MM.1S (cell line): Measurements from ENCODE around the gene KRT6C.

Experiments
- DNase-seq: peaks from one replicate; pipeline ENCODE4 v3.0.0-alpha.2; 2015
- H2AFZ ChIP-seq: fragments of 300-600 bp; sonication (generic); 2 replicates; pipeline ENCODE4 v1.6.0; 2016; ENCODE audit warnings: antibody characterized with exemption, low read length
- H3F3A ChIP-seq: fragments of 300-600 bp; sonication (generic); 2 replicates; pipeline ENCODE4 v1.6.1; 2016; ENCODE audit warnings: mild to moderate bottlenecking, antibody characterized with exemption, low read length, moderate library complexity, mixed read lengths; ENCODE audit not compliant: insufficient read depth
- H3K27ac ChIP-seq: fragments of 300-600 bp; sonication (generic); 2 replicates; pipeline ENCODE4 v1.5.1; 2016; ENCODE audit warnings: mild to moderate bottlenecking, low read length
- H3K27me3 ChIP-seq: fragments of 300-600 bp; sonication (generic); replicated peaks from 2 replicates; pipeline ENCODE4 v1.6.0; 2016; ENCODE audit warnings: low read length; ENCODE audit not compliant: insufficient read depth
- H3K36me3 ChIP-seq: fragments of 300-600 bp; sonication (generic); replicated peaks from 2 replicates; pipeline ENCODE4 v1.6.1; 2016; ENCODE audit warnings: mild to moderate bottlenecking, low read length, mixed read lengths; ENCODE audit not compliant: insufficient read depth
- H3K4me1 ChIP-seq: fragments of 300-600 bp; sonication (generic); 2 replicates; pipeline ENCODE4 v1.6.1; 2016; ENCODE audit warnings: low read length, mixed read lengths
- H3K4me2 ChIP-seq: fragments of 300-600 bp; sonication (generic); 2 replicates; pipeline ENCODE4 v1.6.0; 2016; ENCODE audit warnings: low read depth, low read length
- H3K4me3 ChIP-seq: fragments of 300-600 bp; sonication (generic); 2 replicates; pipeline ENCODE4 v1.5.1; 2016; ENCODE audit warnings: low read length, mixed read lengths
- H3K79me2 ChIP-seq: fragments of 300-600 bp; sonication (generic); 2 replicates; pipeline ENCODE4 v1.6.1; 2016; ENCODE audit warnings: mixed run types, low read length, mixed read lengths
- H3K9ac ChIP-seq: fragments of 300-600 bp; sonication (generic); 2 replicates; pipeline ENCODE4 v1.6.1; 2016; ENCODE audit warnings: low read length, mixed read lengths
- H3K9me2 ChIP-seq: fragments of 300-600 bp; sonication (generic); replicated peaks from 2 replicates; pipeline ENCODE4 v1.6.1; 2016; ENCODE audit warnings: mild to moderate bottlenecking, low read length, mixed read lengths; ENCODE audit not compliant: insufficient read depth
- H3K9me3 ChIP-seq: fragments of 300-600 bp; sonication (generic); replicated peaks from 2 replicates; pipeline ENCODE4 v1.6.1; 2016; ENCODE audit warnings: mild to moderate bottlenecking, low read length, mixed read lengths; ENCODE audit not compliant: insufficient read depth
- H4K20me1 ChIP-seq: fragments of 300-600 bp; sonication (generic); 2 replicates; pipeline ENCODE4 v1.6.1; 2016; ENCODE audit warnings: mild to moderate bottlenecking, low read length, moderate library complexity, mixed read lengths; ENCODE audit not compliant: insufficient read depth
- CTCF ChIP-seq: fragments of 300-600 bp; sonication (generic); IDR thresholded peaks from 2 replicates; pipeline ENCODE4 v1.5.1; 2016; ENCODE audit warnings: antibody characterized with exemption, low read length, mixed read lengths
- EZH2 ChIP-seq: fragments of 300-600 bp; sonication (generic); optimal IDR thresholded peaks from 2 replicates; pipeline ENCODE3; 2017; ENCODE audit warnings: low read depth, mild to moderate bottlenecking, antibody characterized with exemption, low read length, mixed read lengths
- EZH2phosphoT487 ChIP-seq: fragments of 300-600 bp; sonication (generic); IDR thresholded peaks from 2 replicates; pipeline ENCODE4 v1.6.1; 2018; ENCODE audit warnings: antibody characterized with exemption, low read length

KRT6C gene

GRCh38 chr12:52474212-52474611, 607 bp upstream of the KRT6C start:
- H3K4me2 ChIP-seq = no peak overlapping the region

DNA sequence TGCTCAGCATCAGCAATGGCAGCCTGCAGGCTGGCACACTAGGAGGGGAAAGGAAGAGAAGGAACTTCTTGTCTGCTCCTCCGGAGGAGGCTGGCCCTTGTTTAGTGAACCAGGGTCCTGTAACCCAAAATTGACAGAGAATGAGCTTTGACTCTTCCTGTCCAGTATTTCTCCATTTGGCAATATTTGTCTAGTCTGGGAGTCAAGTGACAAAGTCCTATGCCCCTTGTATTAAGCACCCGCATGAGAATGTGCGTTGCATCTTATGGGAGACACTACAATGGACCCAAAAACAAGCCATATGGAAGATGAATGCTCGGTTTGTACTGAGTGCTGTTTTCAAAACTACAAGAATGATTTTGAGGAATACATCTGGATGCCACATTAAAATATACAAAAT, 3.8 kb downstream of the KRT6C start:
- Histone ChIP-seq H3K9me2 (no peaks in the 10 kb centered on the region), H3K9ac (no peak overlapping the region), H3K27me3 (peaks cover 3% of the 10 kb centered on the region; the same call in 1 of the 2 replicates), H3K36me3 (no peaks in the 10 kb centered on the region), H3K27ac (no peak overlapping the region), H4K20me1 (no peaks in the 10 kb centered on the region), H3K4me1 (no peaks in the 10 kb centered on the region), H3K4me2 (no peak overlapping the region), H3K9me3 (no peaks in the 10 kb centered on the region), H3K79me2 (no peaks in the 10 kb centered on the region), H3F3A (no peaks in the 10 kb centered on the region), H3K4me3 (no peak overlapping the region), H2AFZ (no peak overlapping the region)
- no peak for TF ChIP-seq EZH2
- no peak for TF ChIP-seq EZH2phosphoT487
- no peak for TF ChIP-seq CTCF
- DNase-seq = no peak

More at GRCh38 chr12:52474212-52474611, 607 bp upstream of the KRT6C start:
- Histone ChIP-seq H3K36me3 (no peaks in the 10 kb centered on the region), H3K79me2 (no peaks in the 10 kb centered on the region), H3K9me3 (no peaks in the 10 kb centered on the region), H2AFZ (no peak overlapping the region), H4K20me1 (no peaks in the 10 kb centered on the region), H3F3A (no peaks in the 10 kb centered on the region), H3K27ac (no peak overlapping the region), H3K4me3 (no peak overlapping the region), H3K4me1 (no peaks in the 10 kb centered on the region), H3K9me2 (no peaks in the 10 kb centered on the region), H3K27me3 (0 out of 2 replicates have a peak, but pooled peaks cover 3% of the 10 kb centered on the region), H3K9ac (no peak overlapping the region)
- DNase-seq = no peak
- TF ChIP-seq CTCF (no peak), EZH2phosphoT487 (no peak), EZH2 (no peak)

- no peaks in the 10 kb centered on the region for H3K79me2 ChIP-seq
- no peak overlapping the region for H3K9ac ChIP-seq
- no peaks in the 10 kb centered on the region for H3K9me3 ChIP-seq
- H3K4me1 ChIP-seq = no peaks in the 10 kb centered on the region
- DNase-seq = no peak
- H3K4me2 ChIP-seq = no peak overlapping the region
- no peak for TF ChIP-seq CTCF
- TF ChIP-seq EZH2phosphoT487 = no peak
- TF ChIP-seq EZH2 = no peak
- H4K20me1 ChIP-seq = no peaks in the 10 kb centered on the region
- no peaks in the 10 kb centered on the region; the same call in 1 of the 2 replicates for H3K27me3 ChIP-seq
- no peaks in the 10 kb centered on the region for H3F3A ChIP-seq
- H3K9me2 ChIP-seq = no peaks in the 10 kb centered on the region
- no peak overlapping the region for H3K4me3 ChIP-seq
- no peaks in the 10 kb centered on the region for H3K36me3 ChIP-seq
- no peak overlapping the region for H3K27ac ChIP-seq
- no peak overlapping the region for H2AFZ ChIP-seq
Observed at GRCh38 chr12:52464897-52465296, 8.7 kb downstream of the KRT6C start.
